ENCODE measurements around the gene AUTS2.

GRCh38 chr7:70148997-70149396 lies 550.7 kb downstream of the AUTS2 start:
- no peak for TF ChIP-seq EZH2phosphoT487 (IDR thresholded peaks at IDR 0.05; ENCODE audit: insufficient read depth, low read depth)
- no peak for TF ChIP-seq EZH2 (IDR thresholded peaks at IDR 0.05; ENCODE audit: insufficient read depth, poor library complexity, severe bottlenecking)

Data from GM23248 (cell line).